Stimulated activated CD4-positive, alpha-beta T cell treated with anti-CD3 and anti-CD28 coated beads, Interleukin-12 subunit alpha, Interleukin-12 subunit beta, amount 100 ng/mL, for 24 hours (primary cell): Measurements from ENCODE around the gene NEGR1.

Source experiments
- DNase-seq, 2 experiments: peaks; one replicate each; pipeline ENCODE4 v3.0.0-alpha.2; 2020; ENCODE audit warnings: low read depth in 2 of 2

The NEGR1 gene

GRCh38 chr1:71562298-71562697 lies 720.0 kb downstream of the NEGR1 start:
- DNase-seq = no peak

GRCh38 chr1:71561729-71562128 lies 720.6 kb downstream of the NEGR1 start:
- no peak for DNase-seq

- DNase-seq = no peak
These were observed 721.1 kb downstream of the NEGR1 start for GRCh38 chr1:71561206-71561605.

GRCh38 chr1:71559880-71560279 lies 722.5 kb downstream of the NEGR1 start:
- DNase-seq = no peak

- DNase-seq = no peak
These were observed 725.2 kb downstream of the NEGR1 start for GRCh38 chr1:71557138-71557537.

GRCh38 chr1:71548398-71548890 lies 733.9 kb downstream of the NEGR1 start:
- DNase-seq = no peak

- DNase-seq = no peak
These were observed 740.2 kb downstream of the NEGR1 start for GRCh38 chr1:71542155-71542554.

GRCh38 chr1:71533950-71534349 lies 748.4 kb downstream of the NEGR1 start:
- DNase-seq = no peak

- no peak for DNase-seq
These were observed 750.0 kb downstream of the NEGR1 start for GRCh38 chr1:71532343-71532742.

- DNase-seq = no peak
These were observed 755.5 kb downstream of the NEGR1 start for GRCh38 chr1:71526824-71527223.

- DNase-seq = no peak
These were observed 759.6 kb downstream of the NEGR1 start for GRCh38 chr1:71522721-71523120.

- DNase-seq = no peak
These were observed 760.6 kb downstream of the NEGR1 start for GRCh38 chr1:71521655-71522264.

GRCh38 chr1:71511505-71511904 lies 770.8 kb downstream of the NEGR1 start:
- no peak for DNase-seq

- no peak for DNase-seq
These were observed 771.6 kb downstream of the NEGR1 start for GRCh38 chr1:71510725-71511124.

GRCh38 chr1:71509051-71509595 lies 773.2 kb downstream of the NEGR1 start:
- no peak for DNase-seq

GRCh38 chr1:71502006-71502405 lies 780.3 kb downstream of the NEGR1 start:
- no peak for DNase-seq

- DNase-seq = no peak
These were observed 783.8 kb downstream of the NEGR1 start for GRCh38 chr1:71498542-71498941.

GRCh38 chr1:71494163-71494562 lies 788.2 kb downstream of the NEGR1 start:
- no peak for DNase-seq

- no peak for DNase-seq
These were observed 789.9 kb downstream of the NEGR1 start for GRCh38 chr1:71492298-71493041.

GRCh38 chr1:71490432-71490831 lies 791.9 kb downstream of the NEGR1 start:
- DNase-seq = no peak

GRCh38 chr1:71488555-71489252 lies 793.6 kb downstream of the NEGR1 start:
- DNase-seq = no peak

GRCh38 chr1:71473331-71473730 lies 809.0 kb downstream of the NEGR1 start:
- no peak for DNase-seq

GRCh38 chr1:71465093-71465492 lies 817.2 kb downstream of the NEGR1 start:
- no peak for DNase-seq
